GM18951 (cell line): ENCODE results near the gene DAGLB.
"Not testable (repeated sequence)": the region's sequence is repeated elsewhere in the genome, so short reads cannot be mapped to it uniquely, and the experiment has no call there.

Experiments
- POLR2A ChIP-seq: IDR thresholded peaks from 4 replicates; pipeline ENCODE4 v1.6.1; 2011; ENCODE audit warnings: mild to moderate bottlenecking; ENCODE audit not compliant: insufficient read length, insufficient read depth; ENCODE audit errors: extremely low read depth
- in situ Hi-C: fragments of 300-500 bp; cut with MboI; formaldehyde crosslinking; loops from one replicate; pipeline ENCODE4 v1.12.0; 2022; ENCODE audit warnings: low sequenced_read_pairs, mixed read lengths, inconsistent platforms; ENCODE audit not compliant: unreplicated experiment

DAGLB gene

DNA sequence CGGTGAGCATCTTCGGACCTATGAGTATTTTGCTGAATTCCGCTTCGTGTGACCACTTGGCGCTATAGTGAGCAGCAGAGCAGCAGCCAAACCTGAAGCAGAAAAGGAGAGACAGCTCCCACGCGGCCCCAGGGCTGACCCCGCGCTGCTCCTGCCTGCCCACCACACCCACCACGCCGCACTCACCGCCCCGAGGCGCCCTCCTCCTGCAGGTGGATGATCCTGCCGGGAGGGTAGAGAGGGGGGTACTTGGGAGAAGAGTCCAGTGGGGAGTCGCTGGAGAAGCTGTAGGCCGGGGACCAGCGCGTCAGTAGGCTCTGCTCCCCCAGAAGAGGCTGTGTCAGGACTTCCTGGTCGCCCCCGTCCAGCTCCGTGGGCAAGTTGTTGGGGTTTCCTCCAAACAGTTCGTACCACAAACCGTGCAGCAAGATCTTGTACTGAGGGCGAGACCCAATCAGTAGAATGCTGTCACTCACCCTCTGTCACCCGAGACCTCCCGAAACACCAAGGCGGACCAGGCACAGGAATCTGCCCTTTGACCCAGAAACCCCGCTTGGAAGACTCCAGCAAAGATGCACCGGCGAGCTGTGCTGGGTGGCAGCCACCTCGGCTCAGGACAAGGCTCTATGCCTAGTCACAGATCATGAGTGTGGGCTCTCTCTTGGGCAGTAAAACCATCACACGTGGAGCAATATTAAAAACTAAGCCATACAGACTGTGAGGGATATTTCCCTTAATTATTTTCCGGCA is 37.6 kb downstream of the DAGLB start:
- in situ Hi-C loops: no loop called here
- no peak for TF ChIP-seq POLR2A

GRCh38 chr7:6409091-6409490 is 38.7 kb downstream of the DAGLB start:
- no peak for TF ChIP-seq POLR2A
- in situ Hi-C loops: no loop called here

DNA sequence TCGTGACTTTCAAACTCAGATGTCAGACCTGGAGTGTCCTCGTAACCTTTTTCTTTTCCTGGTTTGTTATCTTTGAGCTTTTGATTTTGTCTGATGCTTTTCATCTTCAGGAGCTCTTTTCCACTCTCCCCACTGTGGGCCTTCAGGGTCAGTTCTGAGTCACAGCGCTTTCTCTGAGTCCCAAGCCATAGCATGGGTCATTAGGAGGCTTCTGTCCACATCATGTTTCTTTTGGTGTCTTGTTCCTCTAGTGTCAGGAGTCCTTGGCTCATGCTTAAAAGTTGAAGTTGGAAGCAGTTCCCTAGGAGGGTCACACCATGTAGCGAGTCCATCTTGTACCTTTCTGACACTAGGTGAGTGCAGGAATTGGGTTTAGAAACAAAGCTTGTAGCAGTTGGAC is 40.3 kb downstream of the DAGLB start:
- no peak for TF ChIP-seq POLR2A
- in situ Hi-C loops: no loop called here

DNA sequence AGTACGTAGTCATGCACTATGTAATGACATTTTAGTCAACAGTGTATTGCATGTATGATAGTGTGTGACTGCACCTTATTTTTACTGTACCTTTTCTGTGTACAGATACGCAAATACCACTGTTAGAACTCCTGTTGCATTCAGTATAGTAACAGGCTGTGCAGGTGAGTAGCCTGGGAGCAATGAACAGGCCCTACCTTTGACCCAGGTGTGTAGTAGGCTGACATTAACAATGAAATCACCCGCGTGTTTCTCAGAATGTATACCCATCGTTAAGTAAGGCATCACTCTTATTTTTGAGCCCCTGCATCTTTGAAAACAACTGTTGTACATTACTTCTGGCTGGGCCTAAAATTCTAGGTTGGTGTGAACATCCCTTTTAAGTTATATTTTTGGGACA is 41.6 kb downstream of the DAGLB start:
- in situ Hi-C loops: no loop called here
- TF ChIP-seq POLR2A: no peak

DNA sequence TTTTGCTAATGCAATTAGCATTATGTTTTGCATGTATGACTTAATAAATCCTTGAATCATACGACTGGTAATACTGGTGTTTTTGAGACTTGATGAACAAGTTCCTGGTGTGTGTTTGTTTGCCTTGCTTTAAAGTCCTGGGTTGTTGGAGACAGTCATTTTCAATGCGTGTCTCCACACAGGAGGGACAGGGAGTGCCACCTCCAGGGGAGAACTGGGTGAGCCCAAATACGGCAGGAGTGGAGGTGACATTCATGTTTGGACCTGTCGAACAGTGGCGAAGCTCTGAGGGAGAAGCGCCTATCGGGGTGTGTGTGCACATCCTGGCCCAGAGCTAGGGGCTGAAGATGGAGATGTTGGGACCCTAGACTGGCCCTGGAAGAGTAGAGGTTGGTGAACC is 43.8 kb downstream of the DAGLB start:
- TF ChIP-seq POLR2A: no peak
- in situ Hi-C loops: no loop called here

- TF ChIP-seq POLR2A: no peak
- in situ Hi-C loops: no loop called here
These were observed 45.0 kb downstream of the DAGLB start for GRCh38 chr7:6402741-6403140.

DNA sequence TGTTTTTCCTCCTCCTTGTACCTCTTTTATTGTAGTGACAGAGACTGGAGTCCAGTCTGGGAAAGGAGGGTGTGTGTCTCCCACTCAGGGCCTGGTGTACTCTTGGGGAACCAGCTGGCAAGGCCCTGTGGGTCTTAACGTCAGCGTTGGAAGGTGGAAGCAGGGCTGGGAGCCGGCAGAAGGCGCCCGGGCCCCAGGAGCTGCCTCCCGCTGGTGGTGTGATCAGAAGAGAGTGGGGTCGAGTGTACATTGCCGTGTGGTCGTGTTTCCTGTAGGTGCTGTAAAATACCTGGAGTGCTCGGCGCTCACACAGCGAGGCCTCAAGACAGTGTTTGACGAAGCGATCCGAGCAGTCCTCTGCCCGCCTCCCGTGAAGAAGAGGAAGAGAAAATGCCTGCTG is 45.7 kb downstream of the DAGLB start:
- in situ Hi-C loops: no loop called here
- no peak for TF ChIP-seq POLR2A

GRCh38 chr7:6401536-6401935 is 46.2 kb downstream of the DAGLB start:
- in situ Hi-C loops: no loop called here
- no peak for TF ChIP-seq POLR2A

- in situ Hi-C loops: not testable (repeated sequence)
These were observed 47.3 kb downstream of the DAGLB start for GRCh38 chr7:6400243-6401105.

DNA sequence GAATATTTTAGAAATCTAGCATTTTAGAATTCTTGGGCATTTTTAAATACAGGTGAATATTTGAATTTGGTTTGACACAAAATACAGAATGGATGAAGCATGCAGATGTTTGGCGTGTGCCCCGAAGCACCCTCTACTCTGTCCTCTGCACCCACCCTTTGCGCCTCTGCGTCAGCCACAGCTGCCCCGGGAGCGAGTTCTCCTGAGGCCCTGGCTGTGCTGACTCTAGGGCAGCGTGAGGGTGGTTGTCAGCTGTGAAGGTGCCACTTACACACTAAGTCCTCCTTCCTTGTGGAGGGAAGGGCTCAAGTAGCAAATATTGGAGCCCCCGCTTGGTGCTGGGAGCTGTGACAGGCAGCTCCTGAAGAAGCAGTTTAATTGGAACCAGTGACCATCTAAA is 48.4 kb downstream of the DAGLB start:
- TF ChIP-seq POLR2A: no peak
- in situ Hi-C loops: no loop called here

GRCh38 chr7:6398943-6399342 is 48.8 kb downstream of the DAGLB start:
- in situ Hi-C loops: no loop called here
- no peak for TF ChIP-seq POLR2A

DNA sequence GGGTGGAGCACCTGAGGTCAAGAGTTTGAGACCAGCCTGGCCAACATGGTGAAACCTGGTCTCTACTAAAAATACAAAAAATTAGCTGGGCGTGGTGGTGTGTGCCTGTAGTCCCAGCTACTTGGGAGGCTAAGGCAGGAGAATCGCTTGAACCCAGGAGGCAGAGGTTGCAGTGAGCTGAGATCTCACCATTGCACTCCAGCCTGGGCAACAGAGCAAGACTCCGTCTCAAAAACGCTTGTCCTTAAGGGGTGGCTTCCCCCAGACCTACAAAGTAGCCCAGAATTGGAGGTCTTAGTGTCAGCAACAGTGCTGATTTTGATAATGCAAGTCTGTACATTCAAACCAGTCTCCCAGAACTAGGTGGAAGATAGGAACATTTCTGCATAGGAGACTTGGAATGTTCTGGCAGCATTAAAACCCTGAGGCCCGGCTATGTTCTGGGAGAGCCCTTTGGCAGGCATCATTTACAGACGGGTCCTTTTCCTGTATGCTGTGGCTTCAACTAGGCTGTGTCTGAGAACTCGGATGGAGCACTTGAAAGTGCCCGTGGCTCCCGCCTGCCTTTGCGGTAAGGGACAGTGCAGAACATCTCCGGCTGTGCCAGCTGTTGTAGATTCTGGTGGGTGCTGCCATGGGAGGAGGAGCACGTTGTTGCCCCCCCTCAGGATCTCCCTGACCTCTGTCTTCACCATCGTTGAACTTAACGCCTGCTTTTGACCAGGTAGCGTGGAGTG is 49.8 kb downstream of the DAGLB start:
- in situ Hi-C loops: not testable (repeated sequence)

DNA sequence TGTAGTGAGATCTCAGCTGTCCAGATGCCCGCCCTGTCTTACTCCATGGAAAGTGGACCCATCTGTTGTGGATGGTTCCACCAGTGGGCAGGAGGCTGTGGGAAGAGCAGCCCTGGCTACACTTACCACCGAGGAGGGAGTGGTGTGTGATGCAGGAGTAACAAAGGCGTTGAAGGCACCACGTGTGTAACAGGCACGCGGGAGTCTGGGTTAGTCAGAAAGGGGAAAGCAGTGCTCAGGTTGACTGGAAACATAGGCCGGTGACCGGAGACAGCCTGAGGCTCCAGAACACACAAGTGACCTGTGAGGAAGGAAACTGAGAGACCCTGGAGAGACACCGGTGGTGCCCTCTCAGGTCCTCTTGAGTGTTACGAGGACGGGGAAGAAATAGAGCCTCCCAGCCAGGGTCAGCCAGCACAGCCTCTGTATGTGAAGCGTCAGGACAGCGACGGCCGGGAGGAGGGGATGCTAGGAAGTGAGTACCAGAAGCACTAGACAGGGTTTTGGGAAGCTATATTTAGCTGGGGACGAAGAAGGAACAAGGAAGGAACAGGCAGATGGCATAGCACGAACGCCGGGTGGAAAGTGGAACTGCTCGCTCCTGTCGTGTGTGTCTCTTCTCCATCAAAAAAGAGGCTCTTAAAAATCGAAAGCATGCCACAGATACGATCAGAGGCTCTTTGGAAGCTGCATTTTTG is 51.7 kb downstream of the DAGLB start:
- TF ChIP-seq POLR2A: no peak
- in situ Hi-C loops: no loop called here
